ENCODE results near the gene CSTB. TPM values are rescaled to one million over a fixed set of nuclear protein-coding genes. Genes with fewer than 3 reads are reported as not detected.

CSTB gene
- total RNA-seq, 6 donors from 2014 or later = 19.9 to 122 (median 51.3) TPM

DNA sequence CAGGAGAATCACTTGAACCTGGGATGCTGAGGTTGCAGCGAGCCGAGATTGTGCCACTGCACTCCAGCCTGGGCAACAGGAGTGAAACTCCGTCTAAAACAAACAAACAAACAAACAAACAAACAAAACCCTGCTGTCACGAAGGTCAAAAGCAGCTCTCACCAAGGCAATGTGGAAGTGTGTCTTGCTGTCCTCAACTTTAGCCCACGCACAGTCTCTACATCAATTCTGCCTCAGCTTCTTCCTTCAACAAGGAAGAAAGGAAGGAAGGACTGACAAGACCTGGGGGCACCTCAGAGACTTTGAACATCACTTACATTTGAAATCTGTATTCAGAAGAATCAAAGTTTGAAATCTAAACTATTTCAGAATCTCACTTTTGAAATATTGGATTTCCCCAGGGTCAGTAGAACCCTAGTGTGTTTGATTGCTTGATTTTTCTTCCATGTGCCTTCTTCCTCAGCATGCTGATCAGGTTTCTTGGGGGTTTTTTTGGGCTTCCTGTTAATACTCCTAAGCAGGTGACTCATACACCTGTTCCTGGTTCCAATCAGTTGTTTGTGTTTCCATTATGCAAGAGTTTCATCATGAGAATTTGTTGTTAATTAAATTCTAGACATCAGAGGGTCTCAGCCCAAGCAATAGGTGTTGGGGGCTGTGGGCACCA, 6.5 kb upstream of the CSTB start:
- H3K27ac ChIP-seq = peak overlapping the region; percentile 55 to 84 (median 70)
- H3K36me3 ChIP-seq = no peaks in the 10 kb centered on the region
- no peak overlapping the region for H3K4me3 ChIP-seq
- no peak for ATAC-seq (ENCODE audit: low FRiP score in 2 of 2)
- 74 to 75% methylated on average over 5 of the region's 5 CpGs for WGBS, 2 donors
- no peaks in the 10 kb centered on the region for H3K27me3 ChIP-seq
- TF ChIP-seq POLR2AphosphoS5 (IDR thresholded peaks at IDR 0.05) (no peak), EP300 (IDR thresholded peaks at IDR 0.05) (peak in 1 of 4 donors; percentile 94), POLR2A (IDR thresholded peaks at IDR 0.05) (no peak)
- H3K4me1 ChIP-seq = peaks cover 0 to 16% (median 7%) of the 10 kb centered on the region in 4 donors
- no peaks in the 10 kb centered on the region for H3K9me3 ChIP-seq
- no peak for DNase-seq

DNA sequence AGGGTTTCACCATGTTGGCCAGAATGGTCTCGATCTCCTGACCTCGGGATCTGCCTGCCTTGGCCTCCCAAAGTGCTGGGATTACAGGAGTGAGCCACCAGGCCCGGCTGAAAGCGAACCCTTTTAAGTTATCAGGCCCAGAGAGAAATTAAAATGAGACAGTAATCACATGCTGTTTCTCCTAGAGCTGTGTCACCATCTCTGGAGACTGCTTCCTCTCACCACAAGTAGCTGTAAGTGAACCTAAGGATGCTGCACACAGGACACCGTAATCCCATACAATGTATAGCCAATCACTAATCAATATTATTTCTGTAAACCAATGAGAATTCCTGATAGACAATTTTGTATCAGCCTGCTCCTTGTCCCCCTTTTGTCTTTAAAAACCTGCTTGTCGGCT, 5.7 kb upstream of the CSTB start:
- no peak overlapping the region for H3K4me3 ChIP-seq
- WGBS, 2 donors = 85 to 90% methylated on average over 6 of the region's 6 CpGs
- H3K4me1 ChIP-seq = peaks cover 0 to 16% (median 7%) of the 10 kb centered on the region in 4 donors
- peak overlapping the region; percentile 55 to 84 (median 69) for H3K27ac ChIP-seq
- TF ChIP-seq POLR2AphosphoS5 (IDR thresholded peaks at IDR 0.05) = no peak
- no peak for TF ChIP-seq POLR2A (IDR thresholded peaks at IDR 0.05)
- TF ChIP-seq EP300 (IDR thresholded peaks at IDR 0.05) = no peak
- TF ChIP-seq, protein P1, sequence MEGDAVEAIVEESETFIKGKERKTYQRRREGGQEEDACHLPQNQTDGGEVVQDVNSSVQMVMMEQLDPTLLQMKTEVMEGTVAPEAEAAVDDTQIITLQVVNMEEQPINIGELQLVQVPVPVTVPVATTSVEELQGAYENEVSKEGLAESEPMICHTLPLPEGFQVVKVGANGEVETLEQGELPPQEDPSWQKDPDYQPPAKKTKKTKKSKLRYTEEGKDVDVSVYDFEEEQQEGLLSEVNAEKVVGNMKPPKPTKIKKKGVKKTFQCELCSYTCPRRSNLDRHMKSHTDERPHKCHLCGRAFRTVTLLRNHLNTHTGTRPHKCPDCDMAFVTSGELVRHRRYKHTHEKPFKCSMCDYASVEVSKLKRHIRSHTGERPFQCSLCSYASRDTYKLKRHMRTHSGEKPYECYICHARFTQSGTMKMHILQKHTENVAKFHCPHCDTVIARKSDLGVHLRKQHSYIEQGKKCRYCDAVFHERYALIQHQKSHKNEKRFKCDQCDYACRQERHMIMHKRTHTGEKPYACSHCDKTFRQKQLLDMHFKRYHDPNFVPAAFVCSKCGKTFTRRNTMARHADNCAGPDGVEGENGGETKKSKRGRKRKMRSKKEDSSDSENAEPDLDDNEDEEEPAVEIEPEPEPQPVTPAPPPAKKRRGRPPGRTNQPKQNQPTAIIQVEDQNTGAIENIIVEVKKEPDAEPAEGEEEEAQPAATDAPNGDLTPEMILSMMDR (IDR thresholded peaks at IDR 0.05) = no peak
- ATAC-seq (ENCODE audit: low FRiP score in 2 of 2) (no peak), DNase-seq (no peak)
- no peaks in the 10 kb centered on the region for H3K27me3 ChIP-seq
- H3K36me3 ChIP-seq = no peaks in the 10 kb centered on the region
- H3K9me3 ChIP-seq = no peaks in the 10 kb centered on the region

DNA sequence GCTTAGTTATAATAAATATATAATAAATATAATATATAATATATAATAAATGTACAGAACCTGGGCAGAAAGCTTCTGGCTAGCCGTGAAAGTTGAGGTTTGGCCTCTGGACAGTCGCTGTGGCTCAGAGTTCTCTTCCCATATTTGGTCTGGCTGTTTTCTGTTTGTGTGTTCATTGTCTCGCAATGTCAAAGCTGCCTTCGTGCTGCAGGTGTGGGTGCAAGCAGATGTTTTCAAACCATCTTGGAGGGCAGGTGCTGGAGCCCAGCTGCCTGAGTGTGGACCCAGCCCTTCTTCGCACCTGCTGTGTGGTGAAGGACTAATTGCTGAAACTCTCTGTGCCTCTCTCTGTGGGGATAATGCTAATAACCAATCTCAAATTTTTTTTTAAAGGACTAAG, 3.6 kb upstream of the CSTB start:
- TF ChIP-seq, protein P1 (IDR thresholded peaks at IDR 0.05) = no peak
- TF ChIP-seq POLR2A (IDR thresholded peaks at IDR 0.05) = no peak
- TF ChIP-seq EP300 (IDR thresholded peaks at IDR 0.05) = no peak
- no peak for TF ChIP-seq POLR2AphosphoS5 (IDR thresholded peaks at IDR 0.05)
- DNase-seq = no peak
- peaks cover 10 to 25% (median 15%) of the 10 kb centered on the region in 4 donors for H3K4me1 ChIP-seq
- WGBS, 2 donors = 78 to 88% methylated on average over 5 of the region's 5 CpGs
- ATAC-seq (ENCODE audit: low FRiP score in 2 of 2) = no peak
- H3K27ac ChIP-seq = peak overlapping the region in 2 of 4 donors; percentile 63 to 68
- H3K9me3 ChIP-seq = no peaks in the 10 kb centered on the region
- H3K36me3 ChIP-seq = no peaks in the 10 kb centered on the region
- H3K4me3 ChIP-seq = no peak overlapping the region
- H3K27me3 ChIP-seq = no peaks in the 10 kb centered on the region

DNA sequence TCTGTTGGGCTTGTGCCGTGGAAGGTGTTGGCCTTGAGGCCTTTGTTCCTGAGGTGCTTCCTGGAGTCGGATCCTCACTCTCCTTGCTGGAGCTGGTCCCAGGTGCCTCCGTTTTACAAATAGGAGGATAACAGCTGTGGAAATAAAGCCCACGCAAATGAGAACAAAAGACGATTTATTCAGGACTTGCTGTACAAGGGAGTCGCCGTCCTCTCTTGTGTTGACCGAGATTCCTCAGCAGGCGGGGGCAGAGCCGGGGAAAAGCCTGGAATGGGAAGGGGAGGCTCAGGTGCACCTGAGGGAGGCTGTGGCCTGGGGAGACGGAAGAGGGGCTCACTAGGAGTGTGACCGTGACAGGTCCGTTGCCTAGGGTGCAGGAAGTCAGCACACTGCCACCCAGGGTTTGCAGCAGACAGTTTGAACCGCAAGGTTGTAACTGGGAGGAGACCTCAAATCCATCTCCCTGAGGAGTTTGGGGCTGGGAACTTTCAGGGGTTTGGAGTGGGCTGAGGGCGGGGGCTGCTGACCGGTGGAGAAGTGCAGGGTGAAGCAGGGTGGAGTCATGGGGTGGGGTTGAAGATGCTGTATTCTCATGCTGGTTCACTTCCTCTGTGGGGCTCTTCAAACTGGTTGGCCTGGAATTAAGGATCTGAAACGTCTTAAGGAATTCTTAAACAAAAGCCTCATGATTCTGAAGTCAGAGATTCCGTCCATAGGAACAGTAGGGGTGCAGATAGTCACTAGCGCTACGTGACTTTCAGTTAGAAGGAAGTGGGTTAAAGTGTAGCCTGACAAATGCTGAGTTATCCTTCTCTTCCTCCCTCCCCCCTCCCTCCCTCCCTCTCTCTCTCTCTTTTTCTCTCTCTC, 2.6 kb upstream of the CSTB start:
- no peak for DNase-seq
- no peak for TF ChIP-seq POLR2AphosphoS5 (IDR thresholded peaks at IDR 0.05)
- TF ChIP-seq, protein P1 (IDR thresholded peaks at IDR 0.05) = no peak
- TF ChIP-seq POLR2A (IDR thresholded peaks at IDR 0.05) = peak in 1 of 4 donors; percentile 21
- peak in 1 of 4 donors; percentile 3 for TF ChIP-seq EP300 (IDR thresholded peaks at IDR 0.05)

DNA sequence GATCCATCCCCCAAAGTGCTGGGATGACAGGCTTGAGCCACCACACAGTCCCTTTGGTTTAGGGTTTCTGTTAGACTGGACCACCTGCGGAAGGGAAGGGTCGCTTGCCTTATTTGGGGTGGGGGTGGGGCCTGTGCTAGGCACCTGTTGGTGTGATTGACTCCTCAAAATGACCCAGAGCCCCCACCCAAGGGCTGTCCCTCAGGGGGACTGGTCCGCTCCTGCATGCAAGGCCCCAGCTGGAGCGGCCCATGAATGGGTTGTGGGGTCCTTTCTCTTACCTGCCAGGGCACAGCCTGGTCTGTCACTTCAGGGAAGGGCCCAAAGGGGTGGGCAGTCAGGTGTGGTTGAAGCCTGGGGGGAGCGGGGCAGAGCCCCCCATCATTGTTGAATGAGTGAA, 1.8 kb upstream of the CSTB start:
- Histone ChIP-seq H3K36me3 (peaks cover 5 to 16% (median 14%) of the 10 kb centered on the region in 4 donors), H3K27ac (no peak overlapping the region), H3K27me3 (no peaks in the 10 kb centered on the region), H3K4me1 (peaks cover 9 to 25% (median 18%) of the 10 kb centered on the region in 4 donors), H3K9me3 (no peaks in the 10 kb centered on the region), H3K4me3 (no peak overlapping the region)
- DNase-seq = no peak
- no peak for ATAC-seq (ENCODE audit: low FRiP score in 2 of 2)
- TF ChIP-seq, protein P1 (IDR thresholded peaks at IDR 0.05) = no peak
- no peak for TF ChIP-seq EP300 (IDR thresholded peaks at IDR 0.05)
- TF ChIP-seq POLR2AphosphoS5 (IDR thresholded peaks at IDR 0.05) = no peak
- TF ChIP-seq POLR2A (IDR thresholded peaks at IDR 0.05) = no peak
- 94 to 98% methylated on average over 5 of the region's 5 CpGs for WGBS, 2 donors

More for the DNA sequence above, 2.6 kb upstream of the CSTB start:
- H3K4me3 ChIP-seq = no peak overlapping the region
- no peaks in the 10 kb centered on the region for H3K27me3 ChIP-seq
- H3K36me3 ChIP-seq = peaks cover 5 to 9% (median 7%) of the 10 kb centered on the region in 4 donors
- WGBS, 2 donors = 63 to 65% methylated on average over 20 of the region's 20 CpGs
- ATAC-seq (ENCODE audit: low FRiP score in 2 of 2) = peak in 1 of 2 donors; percentile 15
- H3K4me1 ChIP-seq = peaks cover 12 to 30% (median 21%) of the 10 kb centered on the region in 4 donors
- H3K9me3 ChIP-seq = no peaks in the 10 kb centered on the region
- H3K27ac ChIP-seq = peak overlapping the region in 2 of 4 donors; percentile 65 to 68
